Right ventricle myocardium superior (tissue), 1 donor: Measurements from ENCODE around the gene CAV2. TPM values are rescaled to one million over a fixed set of nuclear protein-coding genes. Genes with fewer than 3 reads are reported as not detected.
A peak's percentile ranks its signal among the peaks of the same experiment; 100 is the strongest.

ENCODE experiments used
- ATAC-seq: fragments of 200-7000 bp; cut with Tn5 transposase; one replicate; pipeline ENCODE4 v1.9.1; 2020; ENCODE audit warnings: mild to moderate bottlenecking; ENCODE audit not compliant: poor library complexity
- DNase-seq: peaks from one replicate; pipeline ENCODE4 v3.0.0-alpha.2; 2020
- intact Hi-C: fragments of 100-400 bp; cut with DNase I; formaldehyde crosslinking; loops from one replicate; pipeline ENCODE4 v1.11.2; 2022
- total RNA-seq: library from RNA; stranded (reverse); fragmentation: NEBNext Ultra II Directional; extraction: Animal tissue kit (Norgen Biotek cat#: 25700); gene quantifications from one replicate; pipeline ENCODE4 v1.2.1, GENCODE V29; 2021
- donor health status: DM: no; HTN: yes; CAD: no; lungs with severe emphysema.

The CAV2 gene
- total RNA-seq, 1 donor from 2014 or later, result 183 TPM

DNA sequence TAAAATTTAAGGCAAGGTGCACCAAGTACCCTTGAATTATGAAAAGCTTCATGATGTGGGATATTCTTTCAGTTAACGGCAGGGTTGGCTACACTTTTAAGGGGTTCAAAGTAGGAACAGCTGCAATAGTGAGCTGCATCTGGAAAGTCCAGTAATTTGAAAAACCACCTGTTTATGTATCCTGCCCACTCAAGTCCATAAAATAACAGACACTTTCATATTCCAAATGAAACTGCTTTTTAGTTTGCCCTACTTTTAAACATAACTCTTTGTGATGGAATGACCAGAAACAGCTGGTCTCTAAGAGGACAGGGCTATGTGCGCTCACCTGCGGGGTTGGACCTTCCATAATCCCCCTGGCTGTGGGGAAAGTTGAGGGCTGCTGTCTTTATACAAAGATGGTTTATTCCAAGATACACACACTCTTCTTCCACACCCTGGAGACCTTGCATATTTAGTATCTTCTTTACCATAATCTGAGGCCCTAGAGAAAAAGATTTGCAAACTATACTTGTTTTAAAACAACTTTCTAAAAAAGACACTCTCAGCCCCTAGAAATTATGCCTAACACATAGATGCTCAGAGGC lies 32.7 kb downstream of the CAV2 start:
- ATAC-seq, result no peak
- intact Hi-C loops, result no loop called here
- no peak for DNase-seq

DNA sequence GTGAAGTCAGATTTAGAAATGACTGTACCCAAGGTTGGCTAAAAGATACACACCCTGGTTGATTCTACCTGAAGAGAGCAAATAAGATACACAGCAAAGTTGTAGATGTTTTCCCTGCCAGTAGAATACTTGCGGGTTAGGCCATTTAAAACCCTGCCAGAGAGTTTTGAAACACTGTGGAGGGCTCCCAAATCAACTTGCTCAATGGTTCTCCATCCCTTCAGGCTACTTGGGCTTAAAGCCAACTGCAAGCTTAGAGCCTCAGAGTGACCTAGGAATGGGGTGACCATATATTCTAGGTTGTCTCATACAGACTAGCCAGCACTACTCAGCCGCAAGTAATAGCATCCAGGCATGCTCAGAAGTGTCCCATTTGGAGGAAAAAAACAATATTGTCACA lies 35.3 kb downstream of the CAV2 start:
- DNase-seq, result no peak

DNA sequence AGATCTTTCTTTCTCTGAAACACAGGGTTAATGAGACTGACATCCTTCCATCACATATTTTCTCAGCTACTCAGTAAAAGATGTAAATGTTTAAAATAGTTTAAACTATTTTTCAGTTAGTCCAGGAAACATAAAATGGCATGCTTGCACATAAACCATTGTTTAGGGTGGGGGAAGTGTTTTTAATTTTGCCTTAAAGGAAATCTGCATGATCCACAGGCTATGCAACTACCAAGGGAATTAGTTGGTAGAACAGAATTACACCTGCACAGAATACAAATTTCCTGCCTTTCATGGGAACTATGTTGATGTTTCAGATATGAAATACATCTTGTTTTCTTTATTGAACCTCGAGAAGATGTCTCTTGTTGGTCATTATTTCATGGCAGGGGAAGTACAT lies 35.9 kb downstream of the CAV2 start:
- intact Hi-C loops, result no loop called here
- ATAC-seq (no peak), DNase-seq (no peak)

More for the DNA sequence above, 35.3 kb downstream of the CAV2 start:
- intact Hi-C loops, result no loop called here
- peak; percentile 53 for ATAC-seq

DNA sequence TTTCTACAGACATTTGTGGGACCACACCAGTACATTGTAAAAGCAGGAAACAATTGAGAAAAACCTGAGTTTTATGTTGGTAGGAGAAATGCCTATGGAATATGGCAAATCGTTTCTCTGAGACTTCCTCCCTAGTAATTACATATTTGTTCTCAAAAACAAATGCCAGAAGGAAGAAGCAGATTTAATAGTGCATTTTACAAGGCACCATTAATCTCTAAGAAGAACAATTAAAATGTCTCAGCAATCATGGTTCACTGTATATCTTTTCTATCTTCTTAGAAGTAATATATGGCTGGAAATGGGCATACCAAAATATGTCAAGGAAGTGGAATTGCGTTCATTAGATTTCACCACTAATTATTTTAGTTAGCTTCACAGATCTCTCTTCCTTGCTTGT lies 38.6 kb downstream of the CAV2 start:
- no peak for ATAC-seq
- intact Hi-C loops, result no loop called here
- DNase-seq, result no peak

DNA sequence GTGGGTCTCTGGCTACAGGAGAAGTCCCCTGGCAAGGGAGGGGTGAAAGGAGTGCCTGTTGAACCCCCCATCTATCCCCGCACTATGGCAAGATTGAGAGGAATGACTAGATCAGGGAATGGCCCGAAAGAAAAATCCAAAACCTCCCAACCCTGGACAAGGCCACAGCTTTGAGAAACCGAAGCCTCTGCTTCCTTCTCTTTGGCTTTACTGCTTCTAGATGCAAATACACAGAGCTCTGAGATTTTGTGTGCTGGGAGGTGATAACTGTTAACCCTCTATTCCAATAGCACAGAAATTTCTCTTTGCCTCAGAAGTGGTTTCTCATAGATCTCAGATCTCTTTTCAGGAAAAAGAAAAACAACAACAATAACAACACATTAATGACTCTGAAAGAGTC lies 40.3 kb downstream of the CAV2 start:
- DNase-seq (no peak), ATAC-seq (no peak)
- intact Hi-C loops, result no loop called here

DNA sequence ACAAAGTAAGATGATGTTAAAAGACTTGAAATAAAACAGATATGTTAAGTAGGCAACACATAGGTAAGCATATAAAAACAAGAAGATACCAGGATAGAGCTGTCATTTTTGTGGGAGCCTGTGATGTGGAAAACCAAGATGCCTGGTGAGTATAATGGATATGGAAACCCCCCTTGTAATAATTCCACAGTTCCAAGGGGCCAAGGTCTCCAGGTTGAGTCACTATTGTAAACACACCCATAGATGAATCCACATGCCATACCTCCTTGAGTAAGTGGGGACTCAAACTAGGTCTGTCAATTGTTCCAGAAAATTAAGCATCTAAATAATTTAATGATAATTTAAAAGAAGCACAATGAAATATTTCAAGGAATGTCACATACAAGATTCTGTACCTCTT lies 41.2 kb downstream of the CAV2 start:
- ATAC-seq, result no peak
- no peak for DNase-seq
- intact Hi-C loops, result no loop called here

DNA sequence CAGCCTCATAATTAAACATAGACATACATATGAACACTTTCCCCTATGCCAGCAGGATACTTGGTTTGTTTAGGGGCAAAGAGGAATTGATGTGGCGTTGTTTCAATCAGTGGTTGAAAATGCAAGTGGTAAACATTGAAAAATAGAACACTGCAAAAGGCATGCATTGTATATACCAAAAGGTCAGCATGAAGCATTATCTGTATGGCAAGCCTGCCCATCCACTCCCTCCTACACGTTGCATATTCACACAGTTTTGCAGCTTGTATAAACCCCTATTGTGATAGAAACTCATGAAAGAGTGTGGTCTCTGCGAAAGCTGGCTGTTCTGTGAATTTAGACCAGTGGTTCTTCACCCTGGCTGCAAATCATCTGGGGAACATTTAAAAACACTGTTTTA lies 42.4 kb downstream of the CAV2 start:
- intact Hi-C loops, result no loop called here
- ATAC-seq, result no peak
- no peak for DNase-seq

DNA sequence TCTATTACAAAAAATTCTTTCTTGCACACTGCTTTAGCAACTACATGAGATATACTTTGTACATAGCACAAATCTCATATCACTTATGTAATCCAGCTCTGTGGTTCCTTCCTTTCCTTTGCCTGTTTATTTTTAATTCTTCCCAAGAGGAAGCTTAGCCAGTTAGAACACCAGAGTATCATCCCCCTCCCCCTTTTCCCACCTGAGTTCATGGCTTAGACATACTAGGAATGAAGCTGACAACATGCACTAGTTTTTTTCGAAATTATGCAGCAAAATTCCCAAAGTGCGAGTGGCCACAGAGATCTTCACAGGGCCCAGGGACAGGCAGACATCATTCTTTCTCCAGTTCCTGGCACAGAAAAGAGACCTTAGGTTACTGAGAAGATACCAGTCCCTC lies 43.1 kb downstream of the CAV2 start:
- no peak for ATAC-seq
- DNase-seq, result no peak
- intact Hi-C loops, result no loop called here

DNA sequence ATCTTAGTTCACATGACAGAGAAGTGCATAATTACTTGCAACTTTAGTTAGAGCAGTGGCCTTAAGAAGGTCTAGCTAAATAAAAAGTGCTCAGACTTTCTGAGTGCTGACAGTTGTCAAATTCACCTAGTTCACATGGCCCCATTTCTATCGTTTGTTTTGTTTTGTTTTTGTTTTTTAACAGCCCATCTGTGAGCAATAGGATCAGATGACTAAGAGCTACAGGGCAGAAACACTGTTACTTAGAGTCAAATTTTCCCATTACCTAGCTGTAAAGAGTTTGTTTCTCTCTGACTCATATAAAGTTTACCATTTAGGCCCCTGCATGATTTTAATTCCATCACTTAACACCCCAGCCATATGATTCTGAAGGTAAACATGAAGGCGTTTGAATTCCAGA lies 44.1 kb downstream of the CAV2 start:
- intact Hi-C loops, result no loop called here
- DNase-seq (no peak), ATAC-seq (no peak)

DNA sequence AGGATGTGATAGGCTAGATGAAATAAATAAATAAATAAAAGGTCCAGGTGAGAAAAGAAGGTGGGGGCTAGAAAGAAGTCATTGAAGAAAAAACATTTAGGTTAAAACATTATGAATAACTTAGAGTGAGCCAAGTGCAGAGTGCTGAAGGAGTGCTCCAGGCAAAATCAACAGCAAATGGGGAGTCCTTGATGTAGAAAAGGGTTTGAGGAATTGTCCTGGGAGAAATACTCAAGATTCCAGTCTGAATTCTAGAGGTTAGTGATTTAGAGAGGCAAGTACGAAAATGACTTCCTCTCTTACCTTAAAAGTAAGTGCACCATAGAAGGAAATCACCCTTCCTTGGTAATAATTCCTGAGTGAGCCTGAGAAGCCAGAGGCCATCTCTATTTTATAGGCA lies 44.9 kb downstream of the CAV2 start:
- intact Hi-C loops, result no loop called here
- DNase-seq (no peak), ATAC-seq (no peak)

DNA sequence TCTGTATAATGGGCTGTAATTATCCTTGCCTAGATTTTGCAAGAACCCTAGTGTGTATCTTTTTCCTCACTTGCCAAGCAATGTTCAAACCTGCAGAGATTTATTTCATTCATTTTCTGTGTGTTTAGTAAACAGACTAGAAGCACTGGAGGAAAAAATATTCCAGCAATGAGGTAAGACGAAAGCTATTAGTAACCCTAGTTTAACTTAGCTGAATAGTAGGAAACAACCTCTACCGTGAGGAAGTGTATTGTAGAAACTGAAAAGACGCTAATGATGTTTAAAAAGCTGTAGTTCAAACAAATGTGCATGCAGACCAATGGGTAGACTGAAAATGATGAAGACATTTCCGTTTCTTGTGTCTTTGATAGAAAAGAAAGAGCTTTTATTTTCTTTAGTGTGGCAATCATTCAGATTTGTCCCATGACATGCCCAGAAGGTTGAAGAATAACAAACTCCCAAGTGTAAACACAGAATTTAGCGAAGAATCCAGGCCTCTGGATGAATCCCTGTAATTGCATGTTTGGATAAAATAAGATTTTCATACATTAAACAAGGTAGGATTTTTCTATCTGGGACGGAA lies 46.0 kb downstream of the CAV2 start:
- ATAC-seq (peak; percentile 1), DNase-seq (no peak)
- intact Hi-C loops, result no loop called here

DNA sequence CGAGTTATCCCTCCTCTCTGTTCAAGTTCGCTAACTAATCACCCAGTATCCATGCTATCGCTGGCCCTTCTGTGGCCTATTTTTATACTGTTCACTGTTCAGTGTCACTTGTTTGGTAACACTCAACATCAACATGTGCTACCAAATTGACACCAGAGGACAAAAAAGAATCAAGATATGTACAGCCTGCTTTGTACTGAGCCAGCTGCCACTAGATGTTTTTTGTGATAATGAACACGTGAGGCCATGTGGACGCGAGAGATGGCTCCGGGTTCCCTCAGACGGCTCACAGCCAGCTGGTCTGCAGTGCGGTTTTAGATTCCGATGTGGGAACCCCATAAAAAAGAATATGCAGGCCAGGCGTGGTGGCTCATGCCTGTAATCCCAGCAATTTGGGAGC lies 46.5 kb downstream of the CAV2 start:
- DNase-seq (no peak), ATAC-seq (peak; percentile 82)
- intact Hi-C loops, result no loop called here

DNA sequence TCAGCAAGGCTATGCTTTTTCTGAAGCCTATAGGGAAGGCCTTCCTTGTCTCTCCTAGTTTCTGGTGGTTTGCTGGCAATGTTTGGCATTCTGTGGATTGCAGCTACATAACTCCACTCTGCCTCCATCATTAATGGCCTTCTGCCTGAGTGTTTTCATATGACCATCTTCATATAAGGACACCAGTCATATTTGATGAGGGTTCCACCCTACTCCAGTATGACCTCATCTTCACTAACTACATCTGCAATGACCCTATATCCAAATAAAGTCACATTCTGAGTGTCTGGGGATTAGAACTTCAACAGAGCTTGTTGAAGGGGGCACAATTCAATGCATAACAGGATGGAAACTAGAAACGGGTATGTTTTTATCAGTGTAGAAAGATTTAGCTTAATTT lies 47.4 kb downstream of the CAV2 start:
- DNase-seq (no peak), ATAC-seq (no peak)
- intact Hi-C loops, result no loop called here

DNA sequence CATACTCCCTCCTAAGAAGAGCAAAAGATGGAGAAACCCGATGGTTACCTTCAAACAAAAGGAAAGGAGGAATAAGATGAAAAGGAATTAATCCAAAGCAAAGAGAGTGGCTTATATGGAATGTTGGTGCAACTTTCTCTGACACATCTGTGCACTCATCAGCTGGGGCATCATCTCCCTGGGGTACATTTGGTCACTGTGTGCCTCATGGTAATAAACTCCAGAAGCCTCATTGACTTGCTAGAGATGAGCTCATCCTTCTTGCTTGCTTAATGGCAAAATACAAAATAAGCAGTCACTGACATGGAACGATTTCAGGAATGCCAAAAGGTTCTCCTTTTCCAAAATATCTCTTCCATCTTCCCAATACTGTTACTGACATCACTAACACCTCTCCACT lies 47.8 kb downstream of the CAV2 start:
- ATAC-seq, result no peak
- intact Hi-C loops, result no loop called here
- DNase-seq, result no peak

DNA sequence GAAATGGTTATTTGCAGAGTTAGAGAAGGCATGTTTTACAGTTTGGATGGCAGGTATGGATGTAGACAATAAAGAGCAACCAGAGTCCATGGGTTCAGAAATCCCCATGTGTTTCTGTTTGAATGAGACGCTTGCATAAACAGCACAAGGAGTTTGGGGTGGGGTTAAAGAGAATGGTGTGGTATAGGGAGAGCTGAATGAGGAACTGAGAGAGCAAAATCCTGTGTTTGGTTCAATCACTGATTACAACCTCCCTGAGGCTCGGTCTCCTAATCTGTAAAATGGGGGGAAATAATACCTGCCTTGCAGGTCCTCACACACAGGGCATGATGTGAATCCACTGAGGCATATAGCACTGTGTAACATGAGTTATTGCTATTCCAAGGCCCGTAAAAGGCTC lies 49.0 kb downstream of the CAV2 start:
- intact Hi-C loops, result no loop called here
- no peak for DNase-seq
- no peak for ATAC-seq

DNA sequence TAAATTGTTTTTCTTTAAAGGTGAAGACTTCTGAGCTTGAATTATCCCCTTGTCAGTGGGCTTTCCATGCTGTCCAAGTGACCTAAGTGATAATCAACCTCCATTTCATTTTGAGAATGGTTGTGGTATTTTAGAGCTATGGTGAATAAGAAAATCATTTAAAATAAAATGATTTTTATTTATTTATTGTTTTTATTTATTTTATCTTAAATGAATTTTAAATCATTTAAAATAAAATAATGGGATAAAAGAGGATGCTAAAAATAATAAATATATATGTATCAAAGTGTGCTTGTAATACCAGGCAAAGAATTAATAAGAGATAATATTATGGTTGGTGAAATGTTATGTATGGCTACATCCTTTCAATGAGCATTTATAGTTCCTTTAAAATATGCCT lies 49.8 kb downstream of the CAV2 start:
- ATAC-seq, result no peak
- intact Hi-C loops, result no loop called here
- no peak for DNase-seq

DNA sequence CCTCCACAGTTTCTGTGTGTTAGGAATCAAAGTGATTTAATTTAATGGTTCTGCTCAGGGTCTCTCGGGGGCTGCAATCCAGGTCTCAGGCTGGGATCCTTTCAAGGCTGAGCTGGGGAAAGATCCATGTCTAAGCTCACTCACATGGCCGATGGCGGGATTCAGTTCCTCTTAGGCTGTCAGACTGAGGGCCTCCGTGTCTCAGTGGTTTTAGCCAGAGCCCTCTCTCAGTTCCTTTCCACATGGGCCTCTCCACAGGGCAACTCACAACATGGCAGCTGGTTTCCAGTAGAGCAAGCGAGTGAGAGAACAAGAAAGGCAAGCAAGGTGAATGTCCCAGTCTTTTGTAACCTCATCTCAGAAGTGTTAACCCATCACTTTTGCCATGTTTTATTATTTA lies 52.2 kb downstream of the CAV2 start:
- intact Hi-C loops, result no loop called here
- no peak for ATAC-seq
- no peak for DNase-seq

DNA sequence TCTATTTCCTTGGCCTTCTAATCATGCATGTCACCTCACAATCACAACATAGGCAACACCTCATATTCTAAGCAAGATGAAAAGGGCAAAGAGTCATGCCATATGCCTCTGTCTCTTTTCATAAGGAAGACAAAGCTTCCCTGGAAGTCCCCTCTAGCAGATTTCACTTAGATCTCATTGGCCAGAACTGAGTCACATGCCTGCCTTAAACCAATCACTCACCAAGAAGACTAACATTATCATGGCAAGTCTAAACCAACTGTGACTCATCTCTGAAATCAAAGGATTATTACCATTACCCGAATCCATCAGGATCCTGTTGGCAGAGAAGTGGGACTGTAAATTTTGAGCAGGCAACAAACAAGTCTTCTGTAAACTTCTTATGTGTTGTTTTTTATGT lies 53.1 kb downstream of the CAV2 start:
- DNase-seq (no peak), ATAC-seq (no peak)
- intact Hi-C loops, result no loop called here

DNA sequence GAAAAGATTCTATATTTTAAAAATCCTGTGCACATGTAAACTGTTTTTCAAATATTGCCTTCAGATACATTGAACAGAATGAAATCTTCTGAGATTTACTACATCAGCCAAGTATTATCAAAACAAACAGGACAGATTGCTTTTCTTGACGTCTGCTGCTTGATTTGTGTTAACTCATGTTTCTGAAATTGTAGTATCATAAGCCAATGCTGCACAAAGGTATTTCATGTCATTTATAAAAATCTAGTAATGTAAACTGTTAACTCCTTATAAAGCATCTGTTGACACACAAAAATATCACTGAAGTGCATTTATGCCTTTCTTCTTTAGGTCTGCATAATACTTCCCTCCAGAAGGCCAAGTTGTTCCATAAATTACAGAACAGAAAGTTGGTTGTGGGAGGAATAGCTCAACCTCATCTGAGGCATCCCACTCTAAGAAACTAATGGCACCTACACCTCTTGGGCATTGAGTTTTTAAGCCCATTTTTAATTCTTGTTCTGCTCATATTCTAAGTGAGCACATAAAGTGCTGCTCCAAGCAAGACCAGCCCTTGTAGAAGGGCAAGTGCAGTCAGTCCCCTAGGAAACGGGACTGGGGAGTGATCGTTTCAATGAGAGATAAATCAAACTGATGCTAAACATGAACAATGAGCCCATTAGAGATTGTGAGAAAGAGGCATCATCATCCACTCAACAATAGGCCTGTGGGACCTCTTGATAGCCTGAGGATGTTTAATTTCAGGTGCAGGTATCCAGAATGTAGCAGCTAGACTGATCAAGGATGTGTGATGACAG lies 53.8 kb downstream of the CAV2 start:
- intact Hi-C loops, result no loop called here
- ATAC-seq (no peak), DNase-seq (no peak)

DNA sequence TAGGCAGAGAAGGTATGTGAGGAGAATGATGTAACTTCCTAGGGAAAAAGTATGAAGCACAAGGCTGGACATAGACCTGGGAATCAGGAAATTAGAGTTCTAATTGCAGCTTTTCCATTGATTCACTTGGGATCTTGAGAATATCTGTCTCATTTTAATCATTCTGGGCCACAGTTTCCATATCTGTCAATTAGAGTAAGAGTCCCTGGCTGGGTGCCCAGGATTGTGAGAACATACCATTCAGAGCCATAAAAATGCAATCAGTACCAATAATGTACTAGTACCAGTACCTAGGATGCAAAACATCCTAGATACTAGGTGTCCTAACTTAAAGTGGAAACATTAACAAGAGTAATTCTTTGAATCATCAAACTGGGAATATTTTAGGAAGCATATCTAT lies 54.9 kb downstream of the CAV2 start:
- ATAC-seq (peak; percentile 61), DNase-seq (peak; percentile 54)

More for the DNA sequence above, 54.9 kb downstream of the CAV2 start:
- intact Hi-C loops, result no loop called here
